GM12878 (cell line): ENCODE data around the gene CLIP2. TPM values are rescaled to one million over a fixed set of nuclear protein-coding genes. Genes with fewer than 3 reads are reported as not detected.

Experiments
- ATAC-seq: fragments of 200-7000 bp; cut with Tn5 transposase; 3 replicates; pipeline ENCODE4 v1.9.1; 2020; ENCODE audit warnings: mild to moderate bottlenecking, moderate library complexity
- BruUV-seq: library from RNA; stranded (reverse); fragments of 400-500 nt; replicated peaks from 2 replicates; lab custom pipeline; 2021; lab: Mats Ljungman, UMichigan
- CTCF ChIA-PET: fragments of 300-600 bp; sonication (Branson Sonifier 250); formaldehyde crosslinking; extraction: SDS; loops from one replicate; lab custom pipeline; 2021; ENCODE audit warnings: inconsistent platforms; lab: Yijun Ruan, JAX
- POLR2A ChIA-PET: fragments of 350-600 bp; formaldehyde crosslinking; extraction: SDS; loops from one replicate; lab custom pipeline; 2021; ENCODE audit warnings: inconsistent platforms; lab: Charles Lee
- RAD21 ChIA-PET: fragments of 300-600 bp; sonication (Branson Sonifier 250); formaldehyde crosslinking; loops from one replicate; lab custom pipeline; 2023; ENCODE audit warnings: antibody characterized with exemption; ENCODE audit not compliant: unreplicated experiment; lab: Charles Lee
- SMC1A ChIA-PET: fragments of 300-600 bp; sonication (Branson Sonifier 250); formaldehyde crosslinking; loops from one replicate; lab custom pipeline; 2023; ENCODE audit not compliant: unreplicated experiment, uncharacterized antibody; lab: Charles Lee
- DNase-seq: peaks from one replicate; pipeline ENCODE4 v3.0.0-alpha.2; 2011; ENCODE audit warnings: low read depth, low spot score
- FAIRE-seq: peaks from 3 replicates; lab custom pipeline; 2011; peaks lifted over from hg19 to GRCh38; lab: Jason Lieb, UNC
- H2AFZ ChIP-seq: 2 replicates; pipeline ENCODE4 v1.6.0; 2011; ENCODE audit warnings: low read depth, low read length, control low read depth; ENCODE audit not compliant: control insufficient read depth
- H3K27ac ChIP-seq: 2 replicates; pipeline ENCODE4 v1.5.1; 2011; ENCODE audit warnings: control low read depth; ENCODE audit not compliant: control insufficient read depth, insufficient read depth
- H3K27me3 ChIP-seq, 2 experiments: replicated peaks in 1 of 2; 2 replicates each; pipeline versions ENCODE4 v1.6.0 to v1.6.1; 2011; ENCODE audit warnings: low read length in 1 of 2; ENCODE audit not compliant: control insufficient read depth in 2 of 2, insufficient read depth in 2 of 2
- H3K36me3 ChIP-seq, 2 experiments: 2 replicates each; pipeline ENCODE4 v1.5.1; 2011; ENCODE audit warnings: low read length in 1 of 2; ENCODE audit not compliant: control insufficient read depth in 2 of 2, insufficient read depth in 2 of 2
- H3K4me1 ChIP-seq: 2 replicates; pipeline ENCODE4 v1.6.1; 2011; ENCODE audit warnings: mild to moderate bottlenecking, low read length, moderate library complexity, mixed read lengths; ENCODE audit not compliant: control insufficient read depth, insufficient read depth
- H3K4me2 ChIP-seq: 2 replicates; pipeline ENCODE4 v1.6.0; 2011; ENCODE audit warnings: control low read depth; ENCODE audit not compliant: control insufficient read depth, insufficient read depth
- H3K4me3 ChIP-seq: fragments of 200-600 bp; sonication (generic); 2 replicates; pipeline ENCODE4 v1.5.1; 2016
- H3K79me2 ChIP-seq: 2 replicates; pipeline ENCODE4 v1.6.0; 2011; ENCODE audit warnings: low read length; ENCODE audit not compliant: control insufficient read depth, insufficient read depth
- H3K9ac ChIP-seq: 2 replicates; pipeline ENCODE4 v1.8.0; 2011; ENCODE audit warnings: low read length, control low read depth, mixed read lengths; ENCODE audit not compliant: control insufficient read depth, insufficient read depth
- H3K9me3 ChIP-seq: replicated peaks from 3 replicates; pipeline ENCODE4 v1.5.1; 2011; ENCODE audit warnings: mild to moderate bottlenecking, low read length; ENCODE audit not compliant: control insufficient read depth, insufficient read depth
- H4K20me1 ChIP-seq: 2 replicates; pipeline ENCODE4 v1.6.0; 2011; ENCODE audit not compliant: control insufficient read depth, insufficient read depth
- CBFB ChIP-seq: IDR thresholded peaks from 2 replicates; pipeline ENCODE4 v1.6.1; 2016; ENCODE audit warnings: antibody characterized with exemption, low read depth
- FOS ChIP-seq: IDR thresholded peaks from 3 replicates; pipeline ENCODE4 v1.6.1; 2011; ENCODE audit warnings: borderline replicate concordance; ENCODE audit not compliant: insufficient read length; ENCODE audit errors: extremely low read depth
- IKZF2 ChIP-seq, 2 experiments: fragments of 450-650 bp; IDR thresholded peaks; 2 replicates each; pipeline ENCODE4 v1.6.1; 2017; ENCODE audit warnings: mild to moderate bottlenecking in 2 of 2, moderate library complexity in 2 of 2
- NFYA ChIP-seq: IDR thresholded peaks from 2 replicates; pipeline ENCODE4 v1.6.1; 2011; ENCODE audit warnings: low read depth, mild to moderate bottlenecking, low read length, improper control_type of control experiment, borderline replicate concordance
- NRF1 ChIP-seq: conservative IDR thresholded peaks from 2 replicates; pipeline ENCODE4 v1.6.1; 2011; ENCODE audit warnings: mild to moderate bottlenecking, low read depth, low read length, improper control_type of control experiment
- PAX8 ChIP-seq: fragments of 450-650 bp; IDR thresholded peaks from 2 replicates; pipeline ENCODE4 v1.6.1; 2017; ENCODE audit warnings: mild to moderate bottlenecking, moderate library complexity
- PKNOX1 ChIP-seq: fragments of 450-650 bp; IDR thresholded peaks from 2 replicates; pipeline ENCODE4 v1.6.1; 2016; ENCODE audit warnings: mild to moderate bottlenecking
- POLR2A ChIP-seq: IDR thresholded peaks from 2 replicates; pipeline ENCODE4 v1.6.1; 2011; ENCODE audit warnings: low read depth, mild to moderate bottlenecking, low read length
- SIN3A ChIP-seq: IDR thresholded peaks from 2 replicates; pipeline ENCODE4 v1.6.1; 2012; ENCODE audit warnings: low read depth, low read length, improper control_type of control experiment
- SUZ12 ChIP-seq: fragments of 200-600 bp; sonication (generic); IDR thresholded peaks from one replicate; pipeline ENCODE4 v1.6.1; 2018; ENCODE audit warnings: antibody characterized with exemption, mild to moderate bottlenecking; ENCODE audit not compliant: unreplicated experiment
- TAF1 ChIP-seq: IDR thresholded peaks from 2 replicates; pipeline ENCODE4 v1.6.1; 2011; ENCODE audit warnings: mild to moderate bottlenecking, low read depth, low read length, borderline replicate concordance
- YBX1 ChIP-seq: fragments of 450-650 bp; IDR thresholded peaks from 2 replicates; pipeline ENCODE4 v1.6.1; 2016; ENCODE audit warnings: antibody characterized with exemption
- ZBTB4 ChIP-seq: fragments of 450-650 bp; formaldehyde crosslinking; IDR thresholded peaks from 2 replicates; pipeline ENCODE4 v1.4.0; 2022; ENCODE audit warnings: mild to moderate bottlenecking, moderate library complexity
- WGBS: methylation state at CpG from one replicate; pipeline ENCODE4 v1.1.6; 2016; ENCODE audit warnings: low lambda C conversion rate; ENCODE audit not compliant: insufficient replicate concordance, insufficient coverage; ENCODE audit errors: missing lambda C conversion rate; 5-methylcytosine and 5-hydroxymethylcytosine counted together
- in situ Hi-C: fragments of 300-500 bp; cut with MboI; formaldehyde crosslinking; loops from 9 replicates; pipeline ENCODE4 v1.14.3; 2018; ENCODE audit warnings: mixed read lengths
- intact Hi-C: fragments of 100-400 bp; cut with micrococcal nuclease; formaldehyde crosslinking; loops from one replicate; pipeline ENCODE4 v1.14.2; 2022; ENCODE audit not compliant: unreplicated experiment
- polyA plus RNA-seq, 11 experiments: library from polyadenylated mRNA; depleted of rRNA in 4 of 11; unstranded in 6 of 11; stranded (reverse) in 5 of 11; fragments of >200 nt; fragmentation: Nextera tagmentation in 4 of 11; fragmentation: Illumina TruSeq in 1 of 11; extraction: Ambion mirVana in 4 of 11; extraction: Trizol in 1 of 11; gene quantifications; 1 replicate in 1 of 11; 2 replicates in 10 of 11; pipeline versions ENCODE4 v1.2.1 to v1.2.3, GENCODE V29; 2011 to 2016; ENCODE audit warnings: inconsistent platforms in 2 of 11, missing spikeins in 2 of 11, low read depth in 1 of 11
- total RNA-seq, 4 experiments: library from RNA; depleted of rRNA in 3 of 4; stranded (reverse); fragments of >200 nt in 3 of 4; fragmentation: Illumina TruSeq in 1 of 4; extraction: Trizol in 1 of 4; gene quantifications; 2 replicates each; pipeline versions ENCODE4 v1.2.1 to v1.2.3, GENCODE V29; 2013 to 2021
- TF ChIP-seq, protein P1 (sequence below): fragments of 450-650 bp; IDR thresholded peaks from 2 replicates; pipeline ENCODE4 v1.6.1; 2017; ENCODE audit warnings: borderline replicate concordance
- TF ChIP-seq, protein P2 (sequence below): fragments of 450-650 bp; IDR thresholded peaks from 2 replicates; pipeline ENCODE4 v1.6.1; 2017; ENCODE audit warnings: antibody characterized with exemption, mild to moderate bottlenecking, moderate library complexity

Gene CLIP2
- total and polyA plus RNA-seq, 10 of the 15 experiments (the other 5 are each of a cell fraction or from before 2014, with no cell fraction given) = 0.26 to 56.3 (median 21.0) TPM

DNA sequence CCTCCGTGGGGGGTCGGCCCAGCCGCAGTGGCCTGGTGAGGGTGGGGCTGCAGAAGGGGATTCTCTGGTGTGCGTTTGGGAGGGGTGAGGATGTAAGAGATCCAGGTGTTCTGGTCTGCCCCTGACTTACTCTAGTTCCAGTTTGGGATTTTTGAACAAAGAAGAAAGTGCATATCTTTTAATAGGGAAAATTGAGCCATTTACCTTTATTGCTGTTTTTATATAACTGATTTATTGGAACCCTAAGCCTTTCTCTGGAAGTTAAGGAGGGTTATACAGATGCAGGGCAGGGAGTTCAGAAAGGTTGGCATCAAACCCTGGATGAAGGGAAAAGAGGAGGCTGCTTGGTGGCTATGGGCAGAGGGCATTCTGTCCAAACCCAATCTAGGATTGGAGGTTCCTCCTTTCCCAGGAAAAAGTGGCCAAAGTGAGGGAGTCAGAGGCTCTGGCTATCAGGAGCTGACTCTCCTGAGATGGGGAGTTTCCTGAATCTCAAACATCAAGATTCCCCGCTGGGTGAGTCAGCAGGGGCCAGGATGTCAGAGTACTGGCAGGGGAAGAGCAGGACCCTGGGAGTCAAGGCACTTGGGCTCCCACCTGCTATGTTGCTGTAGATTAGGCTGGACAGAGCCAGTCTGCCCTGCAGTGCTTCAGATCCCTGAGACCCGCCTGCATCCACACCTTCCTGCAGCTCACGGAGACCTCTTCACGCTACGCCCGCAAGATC lies 67.5 kb downstream of the CLIP2 start:
- in situ Hi-C loops (no loop called here), intact Hi-C loops (no loop called here)
- SMC1A ChIA-PET = interaction anchor here (0.6 kb wide), 1 partner anchor 42 kb away, joined by 3 read pairs; no protein-coding TSS in a partner anchor
- Histone ChIP-seq H3K4me1 (no peaks in the 10 kb centered on the region), H3K27me3 (no peaks in the 10 kb centered on the region), H3K9me3 (no peaks in the 10 kb centered on the region; the same call in 2 of the 3 replicates), H3K4me2 (no peak overlapping the region), H2AFZ (no peak overlapping the region), H3K79me2 (no peaks in the 10 kb centered on the region), H3K27ac (no peak overlapping the region), H3K4me3 (no peak overlapping the region), H4K20me1 (no peaks in the 10 kb centered on the region), H3K36me3 (peaks cover 15 to 30% of the 10 kb centered on the region in 2 experiments; a peak in 3 of 4 replicates), H3K9ac (no peak overlapping the region)
- WGBS = 92% methylated on average over 10 of the region's 10 CpGs
- RAD21 ChIA-PET = no interaction called here
- no peak for DNase-seq
- no TSS peak for BruUV-seq
- FAIRE-seq = no peak
- CTCF ChIA-PET = no interaction called here
- ATAC-seq = no peak
- POLR2A ChIA-PET = interaction anchor here (1.0 kb wide), 1 partner anchor 12 kb away, joined by 3 read pairs; no protein-coding TSS in a partner anchor
- TF ChIP-seq YBX1 = no peak
- TF ChIP-seq IKZF2 (IDR thresholded peaks at IDR 0.05) = no peak
- no peak for TF ChIP-seq PAX8
- TF ChIP-seq CBFB = no peak
- TF ChIP-seq NFYA = no peak
- TF ChIP-seq FOS = no peak
- TF ChIP-seq, protein P1, sequence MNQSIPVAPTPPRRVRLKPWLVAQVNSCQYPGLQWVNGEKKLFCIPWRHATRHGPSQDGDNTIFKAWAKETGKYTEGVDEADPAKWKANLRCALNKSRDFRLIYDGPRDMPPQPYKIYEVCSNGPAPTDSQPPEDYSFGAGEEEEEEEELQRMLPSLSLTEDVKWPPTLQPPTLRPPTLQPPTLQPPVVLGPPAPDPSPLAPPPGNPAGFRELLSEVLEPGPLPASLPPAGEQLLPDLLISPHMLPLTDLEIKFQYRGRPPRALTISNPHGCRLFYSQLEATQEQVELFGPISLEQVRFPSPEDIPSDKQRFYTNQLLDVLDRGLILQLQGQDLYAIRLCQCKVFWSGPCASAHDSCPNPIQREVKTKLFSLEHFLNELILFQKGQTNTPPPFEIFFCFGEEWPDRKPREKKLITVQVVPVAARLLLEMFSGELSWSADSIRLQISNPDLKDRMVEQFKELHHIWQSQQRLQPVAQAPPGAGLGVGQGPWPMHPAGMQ = no peak
- no peak for TF ChIP-seq ZBTB4
- TF ChIP-seq NRF1 = no peak
- no peak for TF ChIP-seq SIN3A
- TF ChIP-seq, protein P2, sequence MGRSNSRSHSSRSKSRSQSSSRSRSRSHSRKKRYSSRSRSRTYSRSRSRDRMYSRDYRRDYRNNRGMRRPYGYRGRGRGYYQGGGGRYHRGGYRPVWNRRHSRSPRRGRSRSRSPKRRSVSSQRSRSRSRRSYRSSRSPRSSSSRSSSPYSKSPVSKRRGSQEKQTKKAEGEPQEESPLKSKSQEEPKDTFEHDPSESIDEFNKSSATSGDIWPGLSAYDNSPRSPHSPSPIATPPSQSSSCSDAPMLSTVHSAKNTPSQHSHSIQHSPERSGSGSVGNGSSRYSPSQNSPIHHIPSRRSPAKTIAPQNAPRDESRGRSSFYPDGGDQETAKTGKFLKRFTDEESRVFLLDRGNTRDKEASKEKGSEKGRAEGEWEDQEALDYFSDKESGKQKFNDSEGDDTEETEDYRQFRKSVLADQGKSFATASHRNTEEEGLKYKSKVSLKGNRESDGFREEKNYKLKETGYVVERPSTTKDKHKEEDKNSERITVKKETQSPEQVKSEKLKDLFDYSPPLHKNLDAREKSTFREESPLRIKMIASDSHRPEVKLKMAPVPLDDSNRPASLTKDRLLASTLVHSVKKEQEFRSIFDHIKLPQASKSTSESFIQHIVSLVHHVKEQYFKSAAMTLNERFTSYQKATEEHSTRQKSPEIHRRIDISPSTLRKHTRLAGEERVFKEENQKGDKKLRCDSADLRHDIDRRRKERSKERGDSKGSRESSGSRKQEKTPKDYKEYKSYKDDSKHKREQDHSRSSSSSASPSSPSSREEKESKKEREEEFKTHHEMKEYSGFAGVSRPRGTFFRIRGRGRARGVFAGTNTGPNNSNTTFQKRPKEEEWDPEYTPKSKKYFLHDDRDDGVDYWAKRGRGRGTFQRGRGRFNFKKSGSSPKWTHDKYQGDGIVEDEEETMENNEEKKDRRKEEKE = no peak
- TF ChIP-seq PKNOX1 = no peak
- no peak for TF ChIP-seq POLR2A
- TF ChIP-seq SUZ12 = no peak
- TF ChIP-seq TAF1 = no peak
